ENCODE results near the gene PBX1.

The PBX1 gene

DNA sequence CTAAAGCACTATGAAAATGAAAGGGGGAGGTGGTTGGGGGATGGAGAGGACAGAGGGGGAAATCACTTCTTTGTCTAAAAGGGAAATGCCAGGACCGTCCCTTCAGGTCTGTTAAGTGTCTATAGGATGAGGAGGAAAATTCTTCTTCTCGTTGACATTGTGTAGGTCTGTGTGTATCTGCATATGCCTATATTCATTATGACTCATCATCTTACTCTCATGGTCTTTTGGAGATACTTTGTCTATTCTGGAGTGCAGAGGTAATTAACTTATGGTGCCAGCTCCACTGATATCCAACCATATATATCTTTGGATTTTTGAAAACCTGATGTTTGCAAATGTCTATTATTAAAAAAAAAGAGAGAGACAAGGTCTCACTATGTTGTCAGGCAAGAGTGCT, 143.7 kb downstream of the PBX1 start:
- H3K79me2 ChIP-seq (ENCODE audit: control insufficient read depth, low read length) = no peaks in the 10 kb centered on the region
- H3K27me3 ChIP-seq (ENCODE audit: control insufficient read depth, low read length) = no peaks in the 10 kb centered on the region
- H3K27ac ChIP-seq (ENCODE audit: low read depth, low read length) = no peak overlapping the region
- no peaks in the 10 kb centered on the region for H4K20me1 ChIP-seq (ENCODE audit: control insufficient read depth, insufficient read depth, low read depth, low read length)
- TF ChIP-seq, protein P1, sequence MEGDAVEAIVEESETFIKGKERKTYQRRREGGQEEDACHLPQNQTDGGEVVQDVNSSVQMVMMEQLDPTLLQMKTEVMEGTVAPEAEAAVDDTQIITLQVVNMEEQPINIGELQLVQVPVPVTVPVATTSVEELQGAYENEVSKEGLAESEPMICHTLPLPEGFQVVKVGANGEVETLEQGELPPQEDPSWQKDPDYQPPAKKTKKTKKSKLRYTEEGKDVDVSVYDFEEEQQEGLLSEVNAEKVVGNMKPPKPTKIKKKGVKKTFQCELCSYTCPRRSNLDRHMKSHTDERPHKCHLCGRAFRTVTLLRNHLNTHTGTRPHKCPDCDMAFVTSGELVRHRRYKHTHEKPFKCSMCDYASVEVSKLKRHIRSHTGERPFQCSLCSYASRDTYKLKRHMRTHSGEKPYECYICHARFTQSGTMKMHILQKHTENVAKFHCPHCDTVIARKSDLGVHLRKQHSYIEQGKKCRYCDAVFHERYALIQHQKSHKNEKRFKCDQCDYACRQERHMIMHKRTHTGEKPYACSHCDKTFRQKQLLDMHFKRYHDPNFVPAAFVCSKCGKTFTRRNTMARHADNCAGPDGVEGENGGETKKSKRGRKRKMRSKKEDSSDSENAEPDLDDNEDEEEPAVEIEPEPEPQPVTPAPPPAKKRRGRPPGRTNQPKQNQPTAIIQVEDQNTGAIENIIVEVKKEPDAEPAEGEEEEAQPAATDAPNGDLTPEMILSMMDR (IDR thresholded peaks at IDR 0.05; ENCODE audit: low read depth, low read length, poor library complexity, severe bottlenecking) = no peak
- TF ChIP-seq EZH2phosphoT487 (IDR thresholded peaks at IDR 0.05; ENCODE audit: borderline replicate concordance, low read length) = no peak
- no peak overlapping the region for H3K4me2 ChIP-seq (ENCODE audit: low read length)
- H3K36me3 ChIP-seq (ENCODE audit: control insufficient read depth, low read length) = no peaks in the 10 kb centered on the region
- H3K9me2 ChIP-seq (replicated peaks; ENCODE audit: control insufficient read depth, low read length) = no peaks in the 10 kb centered on the region
- H3K4me1 ChIP-seq (ENCODE audit: control insufficient read depth, low read length) = no peaks in the 10 kb centered on the region
- no peaks in the 10 kb centered on the region for H3K9me3 ChIP-seq (ENCODE audit: control insufficient read depth, insufficient read depth, low read length)
- no peaks in the 10 kb centered on the region for H3F3A ChIP-seq (ENCODE audit: control insufficient read depth, insufficient read depth)
- no peak overlapping the region for H3K4me3 ChIP-seq (ENCODE audit: low read length)

DNA sequence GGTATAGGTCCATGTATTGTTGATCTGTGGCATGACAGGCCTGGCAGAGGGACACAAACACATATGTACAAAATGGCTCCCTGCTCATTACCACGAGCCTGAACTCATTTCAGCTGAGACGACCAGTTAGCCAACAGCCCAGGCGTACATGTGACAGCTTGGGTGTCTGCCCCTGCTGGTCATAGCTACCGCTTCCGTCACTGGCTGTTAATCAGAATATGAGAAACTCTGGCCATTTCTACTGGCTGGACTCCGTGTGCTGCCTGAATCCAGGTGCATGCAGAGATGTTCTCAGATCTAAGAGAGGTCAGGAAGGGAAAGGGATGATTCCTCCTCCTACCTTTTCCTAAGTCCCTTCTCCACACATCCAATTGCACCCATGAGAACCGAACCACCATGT, 144.5 kb downstream of the PBX1 start:
- no peaks in the 10 kb centered on the region for H3K79me2 ChIP-seq (ENCODE audit: control insufficient read depth, low read length)
- no peak for TF ChIP-seq EZH2phosphoT487 (IDR thresholded peaks at IDR 0.05; ENCODE audit: borderline replicate concordance, low read length)
- TF ChIP-seq, protein P1 (IDR thresholded peaks at IDR 0.05; ENCODE audit: low read depth, low read length, poor library complexity, severe bottlenecking) = no peak
- H3K4me2 ChIP-seq (ENCODE audit: low read length) = no peak overlapping the region

DNA sequence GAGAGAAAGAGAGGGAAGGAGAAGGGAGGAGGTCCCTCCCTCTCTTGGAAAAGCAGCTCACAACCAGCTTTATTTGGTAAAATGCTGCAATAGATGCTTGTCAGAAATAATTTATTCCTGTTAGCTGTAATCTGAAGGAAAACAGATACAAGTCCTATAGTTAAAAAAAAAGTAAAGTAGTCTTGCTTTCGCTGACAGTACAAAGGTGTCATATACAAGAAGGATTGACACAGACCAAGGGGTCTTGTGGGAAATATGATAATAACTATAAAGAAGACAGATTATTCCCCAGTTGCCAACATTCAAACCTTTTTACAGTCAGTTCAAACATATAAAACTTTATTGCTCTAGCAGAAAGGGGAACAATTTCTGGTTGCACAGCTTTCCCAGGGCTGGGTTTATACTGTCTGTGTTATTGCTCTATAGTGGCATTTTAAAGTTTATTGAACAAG, 145.0 kb downstream of the PBX1 start:
- Histone ChIP-seq H3K27me3 (ENCODE audit: control insufficient read depth, low read length) (no peaks in the 10 kb centered on the region), H3K9me3 (ENCODE audit: control insufficient read depth, insufficient read depth, low read length) (no peaks in the 10 kb centered on the region), H3K4me2 (ENCODE audit: low read length) (no peak overlapping the region), H3K4me1 (ENCODE audit: control insufficient read depth, low read length) (no peaks in the 10 kb centered on the region), H3K9me2 (replicated peaks; ENCODE audit: control insufficient read depth, low read length) (no peaks in the 10 kb centered on the region), H3K4me3 (ENCODE audit: low read length) (no peak overlapping the region), H3K36me3 (ENCODE audit: control insufficient read depth, low read length) (no peaks in the 10 kb centered on the region), H3K79me2 (ENCODE audit: control insufficient read depth, low read length) (no peaks in the 10 kb centered on the region), H3K27ac (ENCODE audit: low read depth, low read length) (no peak overlapping the region), H3F3A (ENCODE audit: control insufficient read depth, insufficient read depth) (no peaks in the 10 kb centered on the region), H4K20me1 (ENCODE audit: control insufficient read depth, insufficient read depth, low read depth, low read length) (no peaks in the 10 kb centered on the region)
- no peak for TF ChIP-seq EZH2phosphoT487 (IDR thresholded peaks at IDR 0.05; ENCODE audit: borderline replicate concordance, low read length)
- TF ChIP-seq, protein P1 (IDR thresholded peaks at IDR 0.05; ENCODE audit: low read depth, low read length, poor library complexity, severe bottlenecking) = no peak

More for the DNA sequence above, 144.5 kb downstream of the PBX1 start:
- Histone ChIP-seq H3K36me3 (ENCODE audit: control insufficient read depth, low read length) (no peaks in the 10 kb centered on the region), H3K27me3 (ENCODE audit: control insufficient read depth, low read length) (no peaks in the 10 kb centered on the region), H3K4me3 (ENCODE audit: low read length) (no peak overlapping the region), H3K27ac (ENCODE audit: low read depth, low read length) (no peak overlapping the region), H3K9me2 (replicated peaks; ENCODE audit: control insufficient read depth, low read length) (no peaks in the 10 kb centered on the region), H3K9me3 (ENCODE audit: control insufficient read depth, insufficient read depth, low read length) (no peaks in the 10 kb centered on the region), H3F3A (ENCODE audit: control insufficient read depth, insufficient read depth) (no peaks in the 10 kb centered on the region), H4K20me1 (ENCODE audit: control insufficient read depth, insufficient read depth, low read depth, low read length) (no peaks in the 10 kb centered on the region), H3K4me1 (ENCODE audit: control insufficient read depth, low read length) (no peaks in the 10 kb centered on the region)

Measured in DOHH2 (cell line).